GM18507 (cell line): ENCODE data around the gene NCBP2.
A peak's percentile ranks its signal among the peaks of the same experiment; 100 is the strongest.

Source experiments
- DNase-seq: peaks from one replicate; pipeline ENCODE4 v3.0.0; 2011; ENCODE audit warnings: low read depth; ENCODE audit not compliant: insufficient read length; ENCODE audit errors: extremely low spot score
- FAIRE-seq: peaks from 2 replicates; lab custom pipeline; 2011; peaks lifted over from hg19 to GRCh38; lab: Jason Lieb, UNC

NCBP2 gene

GRCh38 chr3:196942226-196942914, at the start of gene NCBP2:
Gene NCBP2 (minus strand): TSS chr3:196942528. CDS start chr3:196942503, 25 bp downstream.
- DNase-seq (peak; percentile 89), FAIRE-seq (peak; percentile 92)

GRCh38 chr3:196991581-196992460, 49.5 kb upstream of the NCBP2 start:
- FAIRE-seq: no peak
- DNase-seq: no peak

- DNase-seq (no peak), FAIRE-seq (no peak)
These were observed 48.3 kb upstream of the NCBP2 start for GRCh38 chr3:196990601-196991007.

- no peak for FAIRE-seq
- no peak for DNase-seq
These were observed 47.5 kb upstream of the NCBP2 start for GRCh38 chr3:196989721-196990262.

GRCh38 chr3:196988241-196989029, 46.1 kb upstream of the NCBP2 start:
- FAIRE-seq (no peak), DNase-seq (no peak)

GRCh38 chr3:196987022-196987421, 44.7 kb upstream of the NCBP2 start:
- DNase-seq: no peak

GRCh38 chr3:196985954-196986885, 43.9 kb upstream of the NCBP2 start:
- no peak for FAIRE-seq

More at GRCh38 chr3:196987022-196987421, 44.7 kb upstream of the NCBP2 start:
- no peak for FAIRE-seq

GRCh38 chr3:196985298-196985697, 43.0 kb upstream of the NCBP2 start:
- FAIRE-seq (no peak), DNase-seq (no peak)

More at GRCh38 chr3:196985954-196986885, 43.9 kb upstream of the NCBP2 start:
- DNase-seq: no peak

- FAIRE-seq (no peak), DNase-seq (no peak)
These were observed 40.9 kb upstream of the NCBP2 start for GRCh38 chr3:196983186-196983585.

GRCh38 chr3:196981657-196982056, 39.3 kb upstream of the NCBP2 start:
- FAIRE-seq (peak; percentile 46), DNase-seq (no peak)

GRCh38 chr3:196979545-196979944, 37.2 kb upstream of the NCBP2 start:
- DNase-seq (no peak), FAIRE-seq (no peak)

- DNase-seq (no peak), FAIRE-seq (no peak)
These were observed 34.6 kb upstream of the NCBP2 start for GRCh38 chr3:196976941-196977340.

- DNase-seq (no peak), FAIRE-seq (no peak)
These were observed 33.0 kb upstream of the NCBP2 start for GRCh38 chr3:196975349-196975748.

GRCh38 chr3:196974661-196975060, 32.3 kb upstream of the NCBP2 start:
- no peak for FAIRE-seq
- DNase-seq: no peak

GRCh38 chr3:196971094-196971698, 28.9 kb upstream of the NCBP2 start:
- no peak for DNase-seq
- no peak for FAIRE-seq

GRCh38 chr3:196970547-196971093, 28.3 kb upstream of the NCBP2 start:
- no peak for FAIRE-seq

GRCh38 chr3:196969660-196970546, 27.6 kb upstream of the NCBP2 start:
- peak; percentile 69 for DNase-seq
- peak; percentile 69 for FAIRE-seq

More at GRCh38 chr3:196970547-196971093, 28.3 kb upstream of the NCBP2 start:
- no peak for DNase-seq
